Brain microvascular endothelial cell (primary cell): Measurements from ENCODE around the gene TGDS.

ENCODE experiments used
- DNase-seq: peaks from one replicate; pipeline ENCODE4 v3.0.0-alpha.2; 2020
- H3K27ac ChIP-seq: fragments of 250-450 bp; sonication (Bioruptor Pico); 2 replicates; pipeline ENCODE4 v1.5.1; 2020; ENCODE audit warnings: mild to moderate bottlenecking, moderate library complexity
- H3K27me3 ChIP-seq: fragments of 250-450 bp; sonication (Bioruptor Pico); replicated peaks from 2 replicates; pipeline ENCODE4 v1.5.1; 2020; ENCODE audit warnings: mild to moderate bottlenecking
- H3K36me3 ChIP-seq: fragments of 250-450 bp; sonication (Bioruptor Pico); replicated peaks from 2 replicates; pipeline ENCODE4 v1.5.1; 2020; ENCODE audit warnings: mild to moderate bottlenecking
- H3K4me3 ChIP-seq: 2 replicates; pipeline ENCODE4 v1.5.1; 2011; ENCODE audit warnings: low read depth, mild to moderate bottlenecking, control low read depth, low read length, moderate library complexity
- in situ Hi-C: cut with HindIII; loops from 2 replicates; pipeline ENCODE4 v1.10.0; 2017; ENCODE audit warnings: low sequenced_read_pairs, low pct_ligation_motif_present
- TF ChIP-seq, protein P1 (sequence below): IDR thresholded peaks from 2 replicates; pipeline ENCODE4 v1.5.1; 2011; ENCODE audit warnings: low read depth, mild to moderate bottlenecking, moderate library complexity, low read length, control low read depth, inconsistent platforms; ENCODE audit errors: missing control alignments

The TGDS gene

DNA sequence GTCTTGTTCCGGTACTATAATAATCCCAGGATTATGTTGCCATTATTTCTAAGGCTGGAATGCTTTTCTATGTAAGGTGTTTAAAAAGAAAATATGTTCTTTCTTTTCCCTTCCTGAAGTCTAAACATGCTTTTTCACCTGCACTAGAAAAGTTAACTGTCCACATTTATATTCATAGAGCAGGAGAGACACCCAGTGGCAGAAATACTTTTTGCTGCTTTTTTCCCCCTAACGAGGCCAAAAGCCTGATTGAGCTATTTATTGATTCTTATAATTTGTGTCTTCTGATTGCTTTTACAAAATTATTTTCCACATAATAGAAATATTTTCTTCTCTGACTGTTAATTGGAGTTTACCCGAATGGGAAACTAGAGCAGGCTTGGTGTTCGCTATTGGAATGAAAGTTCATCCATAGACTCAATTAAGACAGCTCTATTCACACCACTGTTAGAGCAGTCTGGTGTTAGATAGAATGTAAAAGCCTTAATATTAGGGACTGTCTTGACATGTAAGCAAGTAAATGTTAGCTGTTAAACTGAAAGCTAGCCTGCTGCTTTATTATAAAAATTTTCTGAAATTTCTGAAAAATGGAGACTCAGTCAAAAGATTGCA, 21.5 kb upstream of the TGDS start:
- H3K36me3 ChIP-seq, result peaks cover 41% of the 10 kb centered on the region
- TF ChIP-seq, protein P1, sequence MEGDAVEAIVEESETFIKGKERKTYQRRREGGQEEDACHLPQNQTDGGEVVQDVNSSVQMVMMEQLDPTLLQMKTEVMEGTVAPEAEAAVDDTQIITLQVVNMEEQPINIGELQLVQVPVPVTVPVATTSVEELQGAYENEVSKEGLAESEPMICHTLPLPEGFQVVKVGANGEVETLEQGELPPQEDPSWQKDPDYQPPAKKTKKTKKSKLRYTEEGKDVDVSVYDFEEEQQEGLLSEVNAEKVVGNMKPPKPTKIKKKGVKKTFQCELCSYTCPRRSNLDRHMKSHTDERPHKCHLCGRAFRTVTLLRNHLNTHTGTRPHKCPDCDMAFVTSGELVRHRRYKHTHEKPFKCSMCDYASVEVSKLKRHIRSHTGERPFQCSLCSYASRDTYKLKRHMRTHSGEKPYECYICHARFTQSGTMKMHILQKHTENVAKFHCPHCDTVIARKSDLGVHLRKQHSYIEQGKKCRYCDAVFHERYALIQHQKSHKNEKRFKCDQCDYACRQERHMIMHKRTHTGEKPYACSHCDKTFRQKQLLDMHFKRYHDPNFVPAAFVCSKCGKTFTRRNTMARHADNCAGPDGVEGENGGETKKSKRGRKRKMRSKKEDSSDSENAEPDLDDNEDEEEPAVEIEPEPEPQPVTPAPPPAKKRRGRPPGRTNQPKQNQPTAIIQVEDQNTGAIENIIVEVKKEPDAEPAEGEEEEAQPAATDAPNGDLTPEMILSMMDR, result peak; percentile 54
- in situ Hi-C loops, result no loop called here
- no peak overlapping the region for H3K27ac ChIP-seq
- no peak for DNase-seq
- H3K27me3 ChIP-seq, result no peaks in the 10 kb centered on the region
- H3K4me3 ChIP-seq, result no peak overlapping the region

DNA sequence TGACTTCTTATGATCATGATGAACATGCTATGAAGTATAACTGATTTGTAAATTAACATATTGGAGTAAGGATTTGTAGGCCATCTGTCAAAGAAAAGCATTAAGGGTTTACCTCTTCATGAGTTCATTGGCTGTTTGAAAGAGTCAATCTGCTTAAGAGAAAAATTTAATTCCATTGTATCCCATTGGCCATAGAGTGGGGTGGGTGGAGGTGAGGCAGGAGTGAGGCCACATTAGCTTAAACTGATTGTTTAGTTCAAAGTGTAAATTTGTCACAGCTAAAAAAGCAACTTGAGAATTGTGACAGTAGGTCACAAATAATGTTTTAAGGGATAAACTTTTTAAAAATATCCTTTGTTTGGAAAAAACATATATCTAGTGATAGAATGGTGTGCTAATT, 17.1 kb upstream of the TGDS start:
- Histone ChIP-seq H3K36me3 (peaks cover 34% of the 10 kb centered on the region), H3K27ac (no peak overlapping the region), H3K4me3 (no peak overlapping the region), H3K27me3 (no peaks in the 10 kb centered on the region)
- TF ChIP-seq, protein P1, result no peak
- in situ Hi-C loops, result no loop called here
- no peak for DNase-seq

DNA sequence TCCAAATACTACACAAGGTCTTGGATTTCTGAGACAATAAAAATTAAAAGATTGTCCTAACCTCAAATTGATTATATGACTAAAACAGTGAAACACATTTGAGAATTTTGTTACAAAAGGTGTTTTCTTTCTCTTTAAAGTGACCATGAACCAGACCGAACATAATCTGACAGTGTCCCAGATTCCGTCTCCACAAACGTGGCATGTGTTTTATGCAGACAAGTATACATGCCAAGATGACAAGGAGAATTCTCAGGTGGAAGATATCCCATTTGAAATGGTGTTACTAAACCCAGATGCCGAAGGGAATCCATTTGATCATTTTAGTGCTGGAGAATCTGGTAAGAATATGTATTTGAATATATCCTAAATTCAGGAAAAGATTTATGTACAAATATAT, 16.1 kb upstream of the TGDS start:
- H3K4me3 ChIP-seq, result no peak overlapping the region
- no peak for DNase-seq
- in situ Hi-C loops, result no loop called here
- H3K36me3 ChIP-seq, result peaks cover 43% of the 10 kb centered on the region
- H3K27me3 ChIP-seq, result no peaks in the 10 kb centered on the region
- TF ChIP-seq, protein P1, result no peak
- H3K27ac ChIP-seq, result no peak overlapping the region

DNA sequence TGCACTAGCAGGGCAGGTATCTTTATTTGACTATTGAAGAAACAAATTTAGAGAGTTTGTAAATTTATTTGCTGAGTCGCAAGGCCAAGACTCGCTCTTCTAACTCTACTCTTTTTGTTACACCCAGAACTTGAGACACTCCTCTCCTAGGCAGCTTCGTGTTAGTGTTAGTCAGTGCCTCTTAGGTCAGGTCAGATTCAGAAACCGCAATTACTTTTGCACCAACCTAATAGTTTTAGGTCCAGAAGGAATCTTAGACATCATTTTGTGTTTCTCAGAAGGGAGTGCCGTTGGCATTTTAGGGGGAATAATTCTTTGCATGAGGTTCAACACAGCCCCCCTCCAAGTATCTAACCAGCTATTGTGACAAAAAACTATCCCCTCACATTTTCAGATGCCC, 14.5 kb upstream of the TGDS start:
- in situ Hi-C loops, result no loop called here

DNA sequence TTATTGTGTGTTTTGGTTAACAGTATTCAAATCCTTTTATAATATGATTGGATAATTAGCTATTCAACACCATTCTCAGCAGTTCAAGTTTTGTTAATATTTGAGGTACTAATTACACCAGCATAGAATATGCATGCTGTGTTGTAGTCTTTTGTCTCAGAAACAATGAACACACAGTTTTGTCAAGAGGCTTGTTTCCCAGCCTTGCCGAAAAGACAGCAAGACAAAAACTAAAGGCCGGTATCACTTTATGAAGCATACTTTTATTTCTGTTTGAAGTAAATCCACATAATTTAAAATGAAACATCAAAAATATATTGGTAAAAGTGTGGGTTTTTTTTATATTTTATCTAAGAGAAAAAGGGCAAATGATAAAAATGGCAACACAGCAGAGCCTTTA, 13.2 kb upstream of the TGDS start:
- H3K27me3 ChIP-seq, result no peaks in the 10 kb centered on the region
- peaks cover 45% of the 10 kb centered on the region for H3K36me3 ChIP-seq
- in situ Hi-C loops, result no loop called here
- no peak overlapping the region for H3K27ac ChIP-seq
- DNase-seq, result no peak
- TF ChIP-seq, protein P1, result no peak
- no peak overlapping the region for H3K4me3 ChIP-seq

More for the DNA sequence above, 14.5 kb upstream of the TGDS start:
- Histone ChIP-seq H3K27ac (no peak overlapping the region), H3K27me3 (no peaks in the 10 kb centered on the region), H3K4me3 (no peak overlapping the region), H3K36me3 (peaks cover 49% of the 10 kb centered on the region)
- TF ChIP-seq, protein P1, result no peak
- no peak for DNase-seq

DNA sequence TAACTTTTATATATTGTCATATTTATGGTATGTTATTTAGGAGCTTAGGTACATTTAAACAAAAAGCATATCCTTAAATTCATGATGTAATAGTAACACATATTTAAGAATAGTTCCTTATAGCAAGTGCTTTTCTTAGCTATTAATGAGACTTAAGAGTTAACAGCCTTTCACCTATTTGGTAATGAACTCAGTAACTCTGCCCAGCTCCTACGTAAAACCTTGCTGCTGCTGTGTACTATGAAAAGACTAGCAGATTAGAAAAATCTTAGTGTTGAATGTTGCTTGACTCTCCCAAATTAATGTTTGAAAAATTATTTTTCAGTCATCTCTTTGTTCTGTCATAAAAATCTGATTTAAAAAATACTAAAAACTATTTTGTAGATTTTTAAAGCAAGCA, 12.6 kb upstream of the TGDS start:
- in situ Hi-C loops, result no loop called here
- no peak overlapping the region for H3K4me3 ChIP-seq
- H3K27me3 ChIP-seq, result no peaks in the 10 kb centered on the region
- DNase-seq, result no peak
- TF ChIP-seq, protein P1, result no peak
- H3K27ac ChIP-seq, result no peak overlapping the region
- peaks cover 41% of the 10 kb centered on the region for H3K36me3 ChIP-seq
